Astrocyte of the cerebellum (primary cell): ENCODE data around the gene CCDC34.

ENCODE experiments used
- DNase-seq: peaks from one replicate; pipeline ENCODE4 v3.0.0-alpha.2; 2011; ENCODE audit warnings: low read depth
- H3K4me3 ChIP-seq: 2 replicates; pipeline ENCODE4 v1.5.1; 2011; ENCODE audit warnings: mild to moderate bottlenecking, low read depth, low read length, moderate library complexity
- in situ Hi-C: cut with HindIII; loops from 2 replicates; pipeline ENCODE4 v1.10.0; 2017; ENCODE audit warnings: low sequenced_read_pairs
- TF ChIP-seq, protein P1 (sequence below): IDR thresholded peaks from 2 replicates; pipeline ENCODE4 v1.5.1; 2012; ENCODE audit warnings: low read length, low read depth, moderate library complexity, mild to moderate bottlenecking; ENCODE audit errors: missing control alignments

Gene CCDC34

GRCh38 chr11:27394781-27395228 lies 31.8 kb upstream of the CCDC34 start:
- no peak overlapping the region for H3K4me3 ChIP-seq
- in situ Hi-C loops, result no loop called here
- TF ChIP-seq, protein P1, sequence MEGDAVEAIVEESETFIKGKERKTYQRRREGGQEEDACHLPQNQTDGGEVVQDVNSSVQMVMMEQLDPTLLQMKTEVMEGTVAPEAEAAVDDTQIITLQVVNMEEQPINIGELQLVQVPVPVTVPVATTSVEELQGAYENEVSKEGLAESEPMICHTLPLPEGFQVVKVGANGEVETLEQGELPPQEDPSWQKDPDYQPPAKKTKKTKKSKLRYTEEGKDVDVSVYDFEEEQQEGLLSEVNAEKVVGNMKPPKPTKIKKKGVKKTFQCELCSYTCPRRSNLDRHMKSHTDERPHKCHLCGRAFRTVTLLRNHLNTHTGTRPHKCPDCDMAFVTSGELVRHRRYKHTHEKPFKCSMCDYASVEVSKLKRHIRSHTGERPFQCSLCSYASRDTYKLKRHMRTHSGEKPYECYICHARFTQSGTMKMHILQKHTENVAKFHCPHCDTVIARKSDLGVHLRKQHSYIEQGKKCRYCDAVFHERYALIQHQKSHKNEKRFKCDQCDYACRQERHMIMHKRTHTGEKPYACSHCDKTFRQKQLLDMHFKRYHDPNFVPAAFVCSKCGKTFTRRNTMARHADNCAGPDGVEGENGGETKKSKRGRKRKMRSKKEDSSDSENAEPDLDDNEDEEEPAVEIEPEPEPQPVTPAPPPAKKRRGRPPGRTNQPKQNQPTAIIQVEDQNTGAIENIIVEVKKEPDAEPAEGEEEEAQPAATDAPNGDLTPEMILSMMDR, result no peak
- DNase-seq, result no peak

- in situ Hi-C loops, result no loop called here
- H3K4me3 ChIP-seq, result no peak overlapping the region
- peak; percentile 31 for DNase-seq
- TF ChIP-seq, protein P1, result no peak
Observed at GRCh38 chr11:27392278-27393114, 29.5 kb upstream of the CCDC34 start.

DNA sequence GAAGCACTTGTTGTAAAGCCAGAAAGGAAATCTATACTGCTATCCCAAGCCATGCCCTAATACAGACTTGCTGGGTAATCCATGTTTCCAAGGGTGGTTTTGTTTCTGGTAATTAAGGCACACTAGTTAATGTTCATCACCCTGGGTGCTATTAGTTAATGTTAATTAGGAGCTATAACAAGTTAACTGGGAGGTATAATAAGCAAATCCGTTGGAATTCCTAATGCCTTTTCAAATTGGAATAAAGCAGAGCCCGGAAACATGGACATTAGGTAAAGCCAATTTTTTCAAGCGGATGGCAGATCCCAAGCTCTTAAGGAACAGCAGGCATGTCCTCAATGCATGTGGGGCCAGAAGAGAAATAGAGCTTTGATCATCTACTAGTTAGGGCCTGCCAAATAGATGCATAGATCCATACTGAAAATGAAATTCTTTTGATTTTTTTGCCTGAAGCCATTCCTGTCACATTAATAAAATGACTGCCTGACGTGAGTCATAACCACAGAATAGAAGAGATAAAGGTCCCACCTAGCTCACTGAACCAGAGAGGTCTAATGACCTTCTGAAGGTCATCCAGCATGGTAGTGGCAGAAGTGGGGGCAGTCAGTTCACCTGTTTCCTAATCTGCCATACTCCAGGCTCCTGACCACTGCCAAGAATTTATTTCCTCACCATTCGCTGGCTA lies 28.5 kb upstream of the CCDC34 start:
- DNase-seq, result no peak
- in situ Hi-C loops, result no loop called here

GRCh38 chr11:27390318-27391295 lies 27.6 kb upstream of the CCDC34 start:
- DNase-seq, result peak; percentile 52
- TF ChIP-seq, protein P1, result no peak
- H3K4me3 ChIP-seq, result no peak overlapping the region
- in situ Hi-C loops, result no loop called here

More for the DNA sequence above, 28.5 kb upstream of the CCDC34 start:
- TF ChIP-seq, protein P1, result no peak
- no peak overlapping the region for H3K4me3 ChIP-seq

DNA sequence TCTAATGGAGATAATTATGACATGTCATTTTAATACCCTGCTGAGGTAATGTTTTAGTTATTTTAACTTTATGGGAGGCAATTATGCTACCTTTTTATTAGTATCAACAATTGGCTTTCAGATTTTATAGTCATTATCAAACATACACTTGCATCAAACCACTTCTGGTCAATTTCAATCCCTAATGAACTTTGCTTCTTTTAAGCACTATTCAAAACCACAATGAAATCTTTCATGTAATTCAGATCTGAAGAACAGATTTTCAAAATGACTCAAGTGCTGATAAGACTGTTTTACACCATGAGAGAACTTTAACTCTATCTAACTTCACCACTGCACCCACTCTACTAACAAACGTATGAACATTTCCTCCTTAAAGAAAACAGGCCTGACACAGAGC lies 25.9 kb upstream of the CCDC34 start:
- TF ChIP-seq, protein P1, result no peak
- H3K4me3 ChIP-seq, result no peak overlapping the region
- no peak for DNase-seq
- in situ Hi-C loops, result no loop called here

- no peak for DNase-seq
- TF ChIP-seq, protein P1, result no peak
- no peak overlapping the region for H3K4me3 ChIP-seq
- in situ Hi-C loops, result no loop called here
Observed at GRCh38 chr11:27388001-27388400, 25.0 kb upstream of the CCDC34 start.
